ENCODE data around the gene MYH9. TPM values are rescaled to one million over a fixed set of nuclear protein-coding genes. Genes with fewer than 3 reads are reported as not detected.
A peak's percentile ranks its signal among the peaks of the same experiment; 100 is the strongest.

Gene MYH9
- polyA plus RNA-seq, 3 donors: 257 to 295 (median 274) TPM

DNA sequence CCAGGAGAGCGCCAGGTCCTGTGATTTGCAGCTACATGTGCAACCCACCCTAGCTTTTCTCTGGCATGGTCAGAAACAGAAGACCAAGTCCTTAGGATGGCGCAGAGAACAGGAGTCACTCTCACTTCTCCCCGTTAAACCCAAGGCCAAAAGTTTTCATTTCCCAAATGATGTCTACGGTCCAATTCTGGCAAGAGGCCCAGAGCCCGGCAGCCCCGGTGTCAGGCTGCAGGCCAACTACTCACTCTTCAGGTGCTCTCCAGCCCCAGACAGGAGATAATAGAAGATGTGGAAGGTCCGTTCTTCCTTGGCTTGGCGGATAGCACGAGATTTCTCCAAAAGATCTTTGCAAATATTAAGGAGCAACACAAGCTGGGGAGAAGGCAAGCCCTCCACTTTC, 67.2 kb downstream of the MYH9 start:
- no peak for DNase-seq (ENCODE audit: low read depth in 3 of 3, low spot score in 2 of 3)

DNA sequence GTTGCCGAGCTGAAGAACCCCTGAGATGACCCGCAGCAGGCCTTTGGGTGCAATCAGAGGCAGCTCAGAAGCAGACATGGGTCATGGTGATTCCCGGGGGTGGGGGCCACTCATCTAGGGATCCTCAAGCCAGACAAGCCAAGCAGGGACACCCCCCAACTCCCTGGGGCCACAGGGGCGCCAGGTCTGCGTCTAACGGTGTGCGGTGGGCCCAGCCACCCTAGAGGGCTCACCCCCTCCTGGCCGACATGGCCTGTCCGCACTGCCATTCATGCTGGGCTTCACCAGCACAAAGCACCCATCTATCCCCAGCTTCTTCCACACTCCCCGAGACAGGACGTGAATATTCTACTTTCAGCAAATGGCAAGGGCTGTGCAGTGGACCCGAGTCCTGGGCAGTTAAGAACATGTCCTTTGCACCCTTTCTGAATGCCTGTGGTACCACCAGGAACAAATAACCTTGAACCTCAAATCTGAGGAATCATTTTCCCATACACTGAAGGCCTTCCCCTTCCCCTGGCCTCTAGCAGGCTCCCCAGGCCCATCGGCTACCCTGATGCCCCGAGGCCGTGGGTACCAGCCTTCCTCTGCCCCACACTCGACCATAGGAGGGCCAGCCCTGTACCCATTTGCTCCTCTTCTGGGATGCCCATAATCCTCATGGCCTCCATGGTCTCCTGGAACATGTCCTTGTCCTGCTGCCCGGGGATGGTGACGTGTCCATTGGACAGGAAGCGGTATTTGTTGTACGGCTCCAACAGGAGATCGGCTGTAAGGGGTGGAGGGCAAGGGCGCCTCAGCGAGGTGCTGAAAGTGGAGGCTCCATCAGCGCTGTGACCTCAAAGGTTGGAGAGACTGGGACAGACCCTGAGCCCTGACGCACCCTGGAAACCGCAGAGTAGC, 67.9 kb downstream of the MYH9 start:
- no peak for DNase-seq (ENCODE audit: low read depth in 3 of 3, low spot score in 2 of 3)

DNA sequence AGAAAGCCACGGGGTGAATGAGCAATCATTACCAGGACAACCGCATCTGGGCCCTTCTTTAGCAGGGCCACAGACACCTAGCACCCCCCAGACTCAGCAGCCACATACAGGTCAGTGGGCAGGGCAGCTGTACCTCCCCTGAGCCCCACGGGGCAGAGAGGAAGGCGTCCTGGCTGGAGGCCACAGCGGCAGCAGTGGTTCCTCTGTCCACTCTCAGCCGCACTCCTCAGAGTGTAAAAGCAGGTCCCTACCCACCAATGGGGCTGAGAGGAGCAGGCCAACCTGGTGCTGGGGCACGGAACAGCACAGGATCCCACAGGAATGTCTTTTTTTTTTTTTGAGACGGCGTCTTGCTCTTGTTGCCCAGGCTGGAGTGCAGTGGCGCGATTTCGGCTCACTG, 69.3 kb downstream of the MYH9 start:
- DNase-seq (ENCODE audit: low read depth in 3 of 3, low spot score in 2 of 3): no peak

- no peak for DNase-seq (ENCODE audit: low read depth in 3 of 3, low spot score in 2 of 3)
These were observed 70.0 kb downstream of the MYH9 start for GRCh38 chr22:36317658-36318271.

DNA sequence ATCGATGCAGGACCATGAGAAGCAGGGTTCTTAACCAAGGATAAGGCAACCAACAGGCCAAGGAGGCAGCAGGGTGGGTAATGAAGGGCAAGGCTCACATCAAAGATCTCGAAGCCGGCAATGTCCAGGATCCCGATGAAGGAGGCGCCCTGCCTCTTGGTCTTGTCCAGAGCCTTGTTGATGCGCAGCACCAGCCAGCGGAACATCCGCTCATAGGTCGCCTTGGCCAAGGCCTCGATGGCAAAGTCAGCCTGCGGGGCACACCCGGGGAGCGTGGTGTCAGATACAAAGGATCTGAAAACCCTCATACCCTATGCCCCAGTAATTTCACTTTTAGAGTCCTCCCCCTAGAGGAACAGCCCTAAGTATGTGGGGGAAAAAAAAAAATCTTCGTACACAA, 71.3 kb downstream of the MYH9 start:
- no peak for DNase-seq (ENCODE audit: low read depth in 3 of 3, low spot score in 2 of 3)

- no peak for DNase-seq (ENCODE audit: low read depth in 3 of 3, low spot score in 2 of 3)
These were observed 72.4 kb downstream of the MYH9 start for GRCh38 chr22:36315325-36315724.

- no peak for DNase-seq (ENCODE audit: low read depth in 3 of 3, low spot score in 2 of 3)
These were observed 76.2 kb downstream of the MYH9 start for GRCh38 chr22:36311386-36312085.

- DNase-seq (ENCODE audit: low read depth in 3 of 3, low spot score in 2 of 3): no peak
These were observed 78.9 kb downstream of the MYH9 start for GRCh38 chr22:36308880-36309279.

- DNase-seq (ENCODE audit: low read depth in 3 of 3, low spot score in 2 of 3): no peak
These were observed 81.5 kb downstream of the MYH9 start for GRCh38 chr22:36306227-36306626.

GRCh38 chr22:36305813-36306212, 82.0 kb downstream of the MYH9 start:
- no peak for DNase-seq (ENCODE audit: low read depth in 3 of 3, low spot score in 2 of 3)

DNA sequence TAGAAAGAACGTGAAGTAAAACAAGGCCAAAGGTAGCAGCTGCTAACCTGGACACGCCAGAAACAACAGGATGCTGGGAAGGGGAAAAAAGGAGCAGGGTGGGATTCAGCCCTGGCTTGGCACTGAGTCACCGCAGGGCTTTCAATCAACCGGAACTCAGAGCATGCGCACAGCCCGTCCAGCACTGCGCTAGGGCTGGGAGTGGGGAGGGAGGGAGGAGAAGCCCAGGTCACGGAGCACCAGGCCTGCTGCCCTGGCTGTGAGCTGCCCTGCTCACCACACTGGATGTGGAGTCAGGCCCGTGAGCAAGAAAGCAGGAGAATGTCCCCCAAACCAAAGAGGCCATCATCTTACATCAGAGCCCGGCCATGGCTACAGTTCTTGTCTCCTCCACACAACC, 83.3 kb downstream of the MYH9 start:
- DNase-seq (ENCODE audit: low read depth in 3 of 3, low spot score in 2 of 3): no peak

DNA sequence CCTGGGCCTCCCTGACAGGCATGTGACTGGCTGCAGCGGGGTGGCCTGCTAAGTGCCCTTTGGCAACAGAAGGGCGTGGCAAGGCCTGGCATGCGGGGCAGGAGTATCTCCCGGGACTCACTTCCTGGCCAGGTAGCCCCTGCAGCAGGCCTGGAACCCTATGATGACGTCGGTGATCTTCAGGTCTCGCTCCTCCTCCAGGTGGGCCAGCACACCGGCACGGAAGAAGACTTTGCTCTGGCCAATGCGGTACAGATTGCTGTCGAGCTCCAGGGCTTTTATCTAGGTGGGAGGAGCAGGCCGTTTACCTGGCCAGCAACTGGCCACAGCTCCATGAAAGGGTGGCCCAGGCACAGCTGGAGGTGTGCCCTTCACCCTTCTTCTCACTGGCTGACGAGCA, 83.9 kb downstream of the MYH9 start:
- no peak for DNase-seq (ENCODE audit: low read depth in 3 of 3, low spot score in 2 of 3)

GRCh38 chr22:36303115-36303467, 84.7 kb downstream of the MYH9 start:
- DNase-seq (ENCODE audit: low read depth in 3 of 3, low spot score in 2 of 3): no peak

DNA sequence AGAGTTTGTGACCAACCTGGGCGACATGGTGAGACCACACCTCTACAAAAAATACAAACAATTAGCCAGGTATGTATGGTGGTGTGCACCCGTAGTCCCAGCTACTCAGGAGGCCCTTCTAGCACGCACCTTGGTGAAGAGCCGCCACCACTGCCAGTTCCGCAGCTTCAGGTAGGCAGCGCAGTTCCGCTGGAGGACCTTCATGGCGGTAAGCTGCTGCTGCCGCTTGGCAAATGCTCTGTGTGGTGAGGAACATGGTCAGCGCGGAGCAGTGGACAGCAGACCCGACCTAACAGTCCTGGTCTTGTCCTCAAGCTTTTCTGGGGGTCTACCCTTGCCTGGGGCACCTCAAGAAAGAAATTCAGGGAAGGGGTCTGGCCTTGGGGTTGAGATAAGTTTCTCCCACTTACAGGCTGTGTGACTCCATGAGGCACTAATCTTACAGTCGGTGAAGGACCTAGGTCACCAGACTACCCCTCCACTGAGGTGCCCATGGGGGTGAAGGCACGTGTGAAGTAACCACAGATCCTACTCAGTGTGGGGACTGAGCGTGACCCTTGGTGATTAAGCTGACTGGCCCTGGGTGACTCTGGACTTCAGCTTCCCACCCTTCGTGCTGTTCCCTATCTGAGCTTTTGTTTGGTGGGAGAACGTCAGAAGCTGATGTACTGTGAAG, 85.2 kb downstream of the MYH9 start:
- DNase-seq (ENCODE audit: low read depth in 3 of 3, low spot score in 2 of 3): no peak

DNA sequence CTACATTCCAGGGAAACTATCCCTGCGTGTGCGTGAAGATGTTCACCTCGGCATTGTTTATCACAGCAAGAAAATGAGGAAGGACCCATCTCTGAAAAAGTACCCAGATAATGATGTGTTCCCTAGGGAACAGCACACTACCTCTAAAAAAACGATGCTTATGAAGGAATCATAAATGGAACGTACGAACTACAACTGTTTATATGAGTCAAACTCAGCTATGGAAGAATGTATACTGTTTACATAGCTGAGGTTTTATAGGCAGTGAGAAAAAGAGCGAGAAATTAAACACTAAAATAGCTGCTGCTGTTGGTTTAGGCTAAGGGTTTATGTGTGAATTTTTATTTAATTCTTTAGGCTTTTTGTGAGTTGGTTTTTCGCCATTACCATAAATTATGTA, 85.9 kb downstream of the MYH9 start:
- DNase-seq (ENCODE audit: low read depth in 3 of 3, low spot score in 2 of 3): no peak

- peak in 2 of 3 donors; percentile 44 to 48 for DNase-seq (ENCODE audit: low read depth in 3 of 3, low spot score in 2 of 3)
These were observed 86.4 kb downstream of the MYH9 start for GRCh38 chr22:36301384-36301828.

- no peak for DNase-seq (ENCODE audit: low read depth in 3 of 3, low spot score in 2 of 3)
These were observed 87.2 kb downstream of the MYH9 start for GRCh38 chr22:36300396-36301212.

GRCh38 chr22:36299911-36300310, 87.9 kb downstream of the MYH9 start:
- no peak for DNase-seq (ENCODE audit: low read depth in 3 of 3, low spot score in 2 of 3)

DNA sequence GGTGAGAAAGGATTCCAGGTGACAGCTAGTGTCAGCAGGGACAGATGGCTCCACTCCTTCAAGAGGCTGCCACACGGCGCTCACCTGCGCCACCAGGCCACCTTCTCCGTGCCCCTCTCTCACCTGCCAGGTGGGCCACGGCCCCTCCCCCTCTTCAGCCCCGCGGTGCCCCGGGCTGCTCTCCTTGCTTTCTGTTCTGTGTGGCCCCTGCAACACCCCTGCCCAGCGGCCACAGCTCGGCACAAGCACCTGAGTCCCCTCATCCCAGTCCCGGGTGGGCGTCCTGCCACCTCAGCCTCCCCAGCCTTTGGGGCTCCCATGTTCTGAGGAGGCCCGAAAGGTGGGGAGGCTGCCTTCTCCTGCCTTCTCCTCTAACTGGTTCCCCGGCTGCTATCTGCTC, 88.5 kb downstream of the MYH9 start:
- DNase-seq (ENCODE audit: low read depth in 3 of 3, low spot score in 2 of 3): no peak

DNA sequence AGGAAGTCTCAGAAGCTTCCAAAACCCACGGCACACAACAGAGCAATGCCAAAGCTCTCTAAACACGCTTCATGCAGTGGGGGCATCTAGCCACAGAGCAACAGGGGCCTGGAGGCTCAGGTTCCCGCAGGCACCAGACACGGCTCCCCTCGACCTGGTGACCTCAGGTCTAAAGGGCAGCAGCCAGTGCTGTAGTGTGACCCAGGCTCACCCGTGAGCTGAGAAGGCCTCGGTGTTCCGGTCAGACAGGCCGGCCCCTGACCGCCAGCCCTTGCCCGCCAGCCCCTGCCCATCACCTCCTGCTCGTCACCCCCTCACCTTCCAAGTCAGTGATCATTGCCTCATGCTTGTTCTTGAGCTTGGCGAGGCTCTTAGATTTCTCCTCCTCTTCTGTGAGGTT, 89.2 kb downstream of the MYH9 start:
- DNase-seq (ENCODE audit: low read depth in 3 of 3, low spot score in 2 of 3): no peak

All from right renal cortex interstitium (tissue), 3 donors.